Occipital lobe (tissue), 2 donors: ENCODE measurements around the gene LIMA1. TPM values are rescaled to one million over a fixed set of nuclear protein-coding genes. Genes with fewer than 3 reads are reported as not detected.
A peak's percentile ranks its signal among the peaks of the same experiment; 100 is the strongest.
"Not testable (repeated sequence)": the region's sequence is repeated elsewhere in the genome, so short reads cannot be mapped to it uniquely, and the experiment has no call there.

Experiments used
- DNase-seq: peaks from one replicate; lab custom pipeline; 2025; lab: John Stamatoyannopoulos, UW
- total RNA-seq: library from RNA; depleted of rRNA; stranded (reverse); fragments of >200 nt; gene quantifications from one replicate; pipeline ENCODE4 v1.2.3, GENCODE V29; 2014

LIMA1 gene
- 19.7 TPM for total RNA-seq

DNA sequence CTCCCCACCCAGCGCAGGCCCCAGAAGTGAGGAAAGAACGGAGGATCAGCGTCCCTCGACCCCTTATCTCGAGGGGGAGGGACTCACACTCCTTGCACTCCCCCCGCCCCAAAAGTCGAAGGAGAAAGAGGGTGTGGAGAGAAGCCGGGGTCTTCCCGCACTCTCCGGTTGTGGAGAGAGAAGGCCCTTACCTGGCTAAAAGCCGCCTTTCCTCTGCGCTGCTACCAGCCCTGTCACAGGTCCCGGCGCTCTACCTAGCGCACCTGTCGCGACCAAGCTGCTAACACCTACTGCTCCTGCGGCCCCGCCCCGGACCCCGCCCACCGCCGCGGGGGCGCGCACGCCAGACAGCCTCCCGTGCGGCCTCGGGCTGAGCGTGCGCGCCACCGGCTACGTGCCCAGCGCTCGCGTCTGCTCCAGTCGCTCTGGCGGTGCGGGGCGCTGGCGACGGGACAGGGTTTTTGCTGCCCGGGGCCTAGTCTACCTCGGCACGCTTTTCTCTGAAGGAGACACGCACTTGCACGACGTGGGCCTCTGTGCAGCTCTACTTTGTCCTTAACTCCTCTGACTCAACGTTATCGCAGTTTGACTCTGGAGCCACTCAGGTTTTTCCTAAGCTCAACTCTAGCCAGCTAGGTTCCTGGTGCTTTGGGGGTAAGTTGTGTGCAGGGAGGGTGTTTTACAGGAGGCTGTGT is at the start of gene LIMA1:
TSS of gene LIMA1 (minus strand) at position 292 of the 695 bp plus-strand sequence. CDS start 34,769 bp downstream, outside the sequence.
- peak; percentile 78 for DNase-seq

DNA sequence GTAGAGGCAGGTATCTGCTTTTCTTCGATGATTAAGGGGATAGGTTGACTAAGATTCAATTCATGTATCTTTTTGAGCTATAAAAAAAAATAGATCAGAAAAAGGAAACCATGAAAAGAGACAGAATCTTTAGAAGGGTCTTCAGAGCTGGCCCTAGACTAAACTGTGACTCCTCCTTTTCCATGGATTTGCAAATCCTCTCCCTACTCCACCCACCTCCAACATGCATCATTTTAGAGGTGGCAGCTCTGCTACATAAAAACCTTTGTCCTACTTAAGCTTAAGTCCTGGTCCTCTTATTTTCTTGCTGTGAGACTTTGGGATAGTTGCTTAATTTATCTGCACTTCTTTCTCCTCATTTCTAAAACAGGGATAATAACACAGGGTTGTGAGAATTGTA is 48.4 kb upstream of the LIMA1 start:
- no peak for DNase-seq

GRCh38 chr12:50328664-50329063 is 45.3 kb upstream of the LIMA1 start:
- not testable (repeated sequence) for DNase-seq

DNA sequence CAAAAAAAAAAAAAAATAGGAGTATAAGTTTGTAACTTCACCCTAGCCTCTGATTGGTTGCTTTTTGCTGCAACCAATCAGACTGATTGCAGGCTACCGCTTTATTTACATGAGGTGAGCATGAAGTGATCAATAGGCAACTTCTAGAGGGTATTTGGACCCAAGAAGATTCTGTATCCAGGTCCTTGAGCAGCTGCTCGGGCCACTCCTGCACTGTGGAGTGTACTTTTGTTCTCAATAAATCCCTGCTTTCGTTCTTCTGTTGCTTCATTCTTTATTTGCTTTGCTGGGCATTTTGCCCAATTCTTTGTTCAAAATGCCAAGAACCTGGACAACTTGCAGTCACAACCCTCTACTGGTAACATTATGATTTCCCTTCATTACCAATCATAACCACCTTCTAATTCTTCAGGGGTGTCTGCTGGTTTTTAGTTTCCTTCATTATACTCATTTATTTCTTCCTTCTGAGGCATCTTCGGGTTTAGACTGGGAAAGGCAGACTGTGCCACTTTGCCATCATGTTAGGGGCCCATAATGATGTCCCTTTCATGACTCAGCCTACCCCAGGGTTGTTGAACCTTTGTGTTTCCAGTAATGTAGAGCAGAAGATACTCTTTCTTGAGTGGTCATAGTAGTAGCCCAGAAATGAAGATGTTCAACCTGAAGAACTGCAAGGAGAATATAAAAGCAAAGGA is 43.4 kb upstream of the LIMA1 start:
- no peak for DNase-seq

DNA sequence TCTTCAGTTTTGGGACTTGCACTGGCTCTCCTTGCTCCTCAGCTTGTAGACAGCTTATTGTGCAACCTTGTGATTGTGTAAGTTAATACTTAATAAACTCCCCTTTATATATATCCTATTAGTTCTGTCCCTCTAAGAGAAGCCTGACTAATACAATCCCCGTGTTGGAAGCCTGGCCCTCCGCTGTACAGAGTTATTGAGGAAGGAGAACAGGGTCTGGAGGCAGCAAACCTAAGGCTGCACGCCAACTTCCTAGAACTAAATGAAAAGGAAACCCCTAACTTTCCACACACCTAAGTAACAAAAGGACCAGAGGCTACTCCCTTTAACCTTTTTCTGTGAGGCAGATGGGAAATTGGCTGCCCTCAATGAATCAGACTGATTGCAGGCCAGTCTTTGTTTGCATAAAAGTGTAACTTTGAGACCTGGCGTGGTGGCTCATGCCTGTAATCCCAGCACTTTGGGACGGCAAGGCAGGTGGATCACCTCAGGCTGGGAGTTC is 42.6 kb upstream of the LIMA1 start:
- no peak for DNase-seq

DNA sequence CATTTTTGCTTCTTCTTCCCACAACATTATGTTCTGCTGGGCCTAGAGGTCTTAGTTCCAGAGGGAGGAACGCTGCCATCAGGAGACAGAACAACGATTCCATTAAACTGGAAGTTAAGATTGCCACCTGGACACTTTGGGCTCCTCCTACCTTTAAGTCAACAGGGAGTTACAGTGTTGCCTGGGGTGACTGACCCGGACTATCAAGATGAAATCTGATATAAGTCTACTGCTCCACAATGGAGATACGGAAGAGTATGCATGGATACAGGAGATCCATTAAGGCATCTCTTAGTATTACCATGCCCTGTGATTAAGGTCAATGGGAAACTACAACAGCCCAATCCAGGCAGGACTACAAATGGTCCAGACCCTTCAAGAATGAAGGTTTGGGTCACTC is 41.5 kb upstream of the LIMA1 start:
- not testable (repeated sequence) for DNase-seq

GRCh38 chr12:50324077-50324476 is 40.8 kb upstream of the LIMA1 start:
- DNase-seq = not testable (repeated sequence)

- DNase-seq = no peak
These were observed 38.9 kb upstream of the LIMA1 start for GRCh38 chr12:50322206-50322605.

GRCh38 chr12:50317203-50317602 is 33.9 kb upstream of the LIMA1 start:
- DNase-seq = no peak

DNA sequence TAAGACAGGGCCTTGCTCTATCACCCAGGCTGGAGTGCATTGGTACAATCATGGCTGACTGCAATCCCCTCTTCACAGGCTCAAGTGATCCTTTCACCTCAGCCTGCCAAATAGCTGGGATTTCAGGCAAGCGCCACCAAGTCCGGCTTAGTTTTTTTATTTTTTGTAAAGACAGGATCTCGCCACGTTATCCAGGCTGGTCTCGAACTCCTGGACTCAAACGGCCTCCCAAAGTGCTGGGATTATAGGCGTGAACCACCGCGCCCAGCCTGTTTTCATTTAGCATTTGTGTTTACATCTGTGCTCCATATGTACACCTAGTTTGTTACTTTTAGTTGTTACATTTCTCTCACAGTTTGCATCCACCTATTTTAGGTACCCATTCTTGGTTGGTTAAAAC is 32.5 kb upstream of the LIMA1 start:
- DNase-seq = no peak

DNA sequence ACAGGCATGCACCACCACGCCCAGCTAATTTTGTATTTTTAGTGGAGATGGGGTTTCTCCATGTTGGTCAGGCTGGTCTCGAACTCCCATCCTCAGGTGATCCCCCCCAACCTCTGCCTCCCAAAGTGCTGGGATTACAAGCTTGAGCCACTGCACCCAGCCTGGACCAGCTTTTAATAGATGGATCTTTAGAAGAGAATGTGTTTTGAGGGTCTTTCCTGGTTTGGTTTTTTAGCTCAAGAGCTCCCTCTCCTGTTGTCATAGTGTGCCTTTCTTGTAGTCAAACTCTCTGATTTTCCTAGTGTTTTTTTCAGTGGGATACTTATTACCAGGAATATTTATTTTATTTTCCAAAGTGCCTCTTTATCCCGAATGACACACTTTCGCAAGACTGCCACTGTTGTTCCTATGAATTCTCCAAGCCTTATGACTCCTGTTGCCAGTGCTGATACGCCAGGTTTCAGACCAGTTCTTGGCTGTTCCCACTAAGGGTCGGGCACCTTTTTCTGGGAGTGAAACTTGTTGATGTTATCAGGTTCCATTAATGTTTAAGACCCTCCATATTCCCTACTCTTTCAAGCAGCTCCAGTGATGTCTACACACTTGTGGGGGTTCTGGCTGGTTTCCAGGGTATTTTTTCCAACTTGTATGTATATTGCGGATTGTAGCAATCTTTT is 31.5 kb upstream of the LIMA1 start:
- no peak for DNase-seq

DNA sequence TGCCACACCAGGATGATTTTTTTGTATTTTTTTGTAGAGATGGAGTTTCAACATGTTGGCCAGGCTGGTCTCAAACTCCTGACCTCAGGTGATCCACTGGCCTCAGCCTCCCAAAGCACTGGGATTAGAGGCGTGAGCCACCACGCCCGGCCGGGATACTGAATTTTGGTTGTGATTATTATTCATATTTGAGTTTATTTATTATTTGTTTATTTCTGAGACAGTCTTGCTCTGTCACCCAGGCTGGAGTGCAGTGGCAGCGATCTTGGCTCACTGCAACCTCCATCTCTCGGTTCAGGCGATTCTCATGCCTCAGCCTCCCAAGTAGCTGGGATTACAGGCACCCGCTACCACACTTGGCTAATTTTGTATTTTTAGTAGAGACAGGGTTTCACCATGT is 30.7 kb upstream of the LIMA1 start:
- not testable (repeated sequence) for DNase-seq

DNA sequence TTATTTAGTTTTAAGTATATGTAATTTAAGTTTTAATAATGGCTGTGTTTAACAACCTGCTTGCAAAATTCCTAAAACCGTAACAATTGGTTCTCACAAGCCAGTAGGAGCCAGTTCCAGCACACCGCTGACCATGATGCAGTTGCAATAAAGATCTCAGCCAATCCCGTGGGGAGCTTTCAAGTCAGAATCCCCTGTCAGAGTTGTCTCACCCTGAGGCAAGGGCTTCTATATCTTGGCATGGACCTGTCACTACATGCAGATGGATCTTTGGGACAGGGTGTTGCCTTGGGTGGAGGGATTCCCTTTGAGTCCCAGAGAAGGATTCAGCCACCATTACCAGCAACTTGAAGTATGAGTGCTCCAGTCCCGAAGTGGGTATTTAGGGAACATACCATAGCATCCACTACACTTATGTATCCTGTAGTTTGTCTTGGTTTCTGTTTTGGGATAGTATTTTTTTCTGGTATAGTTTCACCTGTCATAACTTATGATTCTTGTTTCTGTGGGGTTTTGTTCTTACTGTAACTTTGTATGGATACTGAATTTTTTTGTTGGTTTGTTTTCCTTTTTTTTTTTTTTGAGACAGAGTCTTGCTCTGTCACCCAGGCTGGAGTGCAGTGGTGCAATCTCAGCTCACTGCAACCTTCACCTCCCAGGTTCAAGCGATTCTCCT is 30.1 kb upstream of the LIMA1 start:
- no peak for DNase-seq

DNA sequence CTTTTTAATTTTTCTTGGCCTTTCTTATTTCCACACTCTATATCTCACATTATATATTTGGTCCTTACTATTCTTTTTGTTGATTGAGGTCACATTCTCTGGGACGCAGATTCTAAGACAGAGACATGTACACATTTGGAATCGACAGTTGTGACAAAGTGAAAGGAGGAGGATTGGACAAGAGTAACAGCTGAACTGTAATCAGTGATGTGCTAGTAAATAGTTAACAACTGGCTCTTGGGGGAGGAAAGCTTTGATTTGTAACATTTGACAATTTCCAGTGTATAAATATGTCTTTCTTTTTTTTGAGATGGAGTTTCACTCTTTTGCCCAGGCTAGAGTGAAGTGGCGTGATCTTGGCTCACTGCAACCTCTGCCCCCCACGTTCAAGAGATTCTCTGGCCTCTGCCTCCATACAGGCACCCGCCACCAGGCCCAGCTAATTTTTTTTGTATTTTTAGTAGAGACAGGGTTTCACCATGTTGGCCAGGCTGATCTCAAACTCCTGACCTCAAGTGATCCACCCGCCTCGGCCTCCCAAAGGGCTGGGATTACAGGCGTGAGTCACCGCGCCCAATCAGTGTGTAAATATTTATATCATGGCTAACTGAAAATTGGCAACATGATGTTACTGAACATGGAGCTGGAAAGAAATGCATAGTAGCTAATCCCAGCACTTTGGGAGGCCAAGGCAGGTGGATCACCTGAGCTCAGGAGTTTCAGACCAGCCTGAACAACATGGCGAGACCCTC is 28.7 kb upstream of the LIMA1 start:
- not testable (repeated sequence) for DNase-seq

DNA sequence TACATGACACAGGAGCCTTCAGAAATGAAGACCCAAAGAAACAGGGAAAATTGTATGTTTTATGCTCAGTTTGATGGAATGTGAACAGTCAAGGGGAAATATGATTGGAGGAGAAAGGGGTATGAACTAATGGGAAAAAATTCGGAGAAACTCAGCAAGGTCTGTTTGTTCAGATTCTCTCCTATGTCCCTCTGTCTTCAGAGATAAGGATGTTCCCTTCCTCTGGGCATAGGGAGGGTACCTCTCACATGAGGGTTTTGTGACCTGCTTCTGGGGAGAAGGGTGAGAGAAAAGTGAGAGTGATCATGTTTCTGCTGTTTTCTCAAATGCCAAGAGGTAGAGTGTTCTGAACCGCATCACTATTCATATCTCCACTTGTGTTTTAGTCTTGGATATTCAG is 26.6 kb upstream of the LIMA1 start:
- no peak for DNase-seq

- no peak for DNase-seq
These were observed 19.4 kb upstream of the LIMA1 start for GRCh38 chr12:50302686-50303085.

DNA sequence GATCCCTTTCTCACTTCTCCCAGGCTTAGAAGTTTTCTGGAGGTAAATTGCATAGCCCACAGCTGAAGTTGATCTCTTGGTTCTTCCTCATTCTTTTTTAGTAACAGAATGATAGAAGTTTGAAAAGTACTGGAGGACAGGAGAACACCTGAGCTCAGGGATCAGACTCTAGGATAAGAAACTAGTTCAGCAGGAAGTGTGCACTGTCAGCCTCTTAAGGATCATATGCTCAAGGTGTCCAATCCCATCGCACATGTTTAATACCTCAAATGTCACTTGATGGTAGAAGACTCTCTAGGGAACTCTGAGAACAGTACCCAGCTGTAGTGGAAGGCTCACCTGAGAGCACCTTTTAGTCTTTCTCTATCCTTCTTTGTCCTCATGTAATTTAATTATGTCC is 14.7 kb upstream of the LIMA1 start:
- no peak for DNase-seq

DNA sequence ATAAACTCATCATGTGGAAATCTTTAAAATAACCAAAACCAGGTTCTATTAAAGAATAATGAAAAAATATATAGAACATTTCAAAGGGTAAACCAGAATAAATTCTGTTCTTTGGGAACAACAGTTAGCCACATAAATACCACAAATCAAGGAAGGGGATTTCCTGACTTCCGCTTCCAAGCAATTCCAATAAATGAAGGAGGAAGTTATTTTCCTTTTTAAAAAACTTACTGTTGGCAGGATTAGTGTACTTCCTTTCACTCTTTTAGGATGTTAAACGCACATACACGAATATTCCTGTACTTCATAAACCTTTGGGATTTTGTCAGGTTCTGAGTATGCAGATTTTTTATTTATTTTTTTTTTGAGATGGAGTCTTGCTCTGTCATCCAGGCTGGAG is 13.7 kb upstream of the LIMA1 start:
- no peak for DNase-seq

DNA sequence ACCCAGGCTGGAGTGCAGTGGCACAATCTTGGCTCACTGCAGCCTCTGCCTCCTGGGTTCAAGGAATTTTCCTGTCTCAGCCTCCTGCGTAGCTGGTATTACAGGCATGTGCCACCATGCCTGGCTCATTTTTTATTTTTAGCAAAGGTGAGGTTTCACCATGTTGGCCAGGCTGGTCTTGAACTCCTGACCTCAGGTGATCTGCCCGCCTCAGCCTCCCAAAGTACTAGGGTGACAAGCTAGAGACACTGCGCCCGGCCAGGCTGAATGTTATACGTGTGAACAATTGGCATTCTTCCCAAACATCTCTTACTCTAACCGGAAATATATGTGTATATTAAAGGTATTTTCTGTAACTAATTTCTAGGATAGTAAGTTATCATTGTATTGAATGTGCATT is 13.2 kb upstream of the LIMA1 start:
- DNase-seq = no peak

- no peak for DNase-seq
These were observed 8.1 kb upstream of the LIMA1 start for GRCh38 chr12:50291377-50291776.

DNA sequence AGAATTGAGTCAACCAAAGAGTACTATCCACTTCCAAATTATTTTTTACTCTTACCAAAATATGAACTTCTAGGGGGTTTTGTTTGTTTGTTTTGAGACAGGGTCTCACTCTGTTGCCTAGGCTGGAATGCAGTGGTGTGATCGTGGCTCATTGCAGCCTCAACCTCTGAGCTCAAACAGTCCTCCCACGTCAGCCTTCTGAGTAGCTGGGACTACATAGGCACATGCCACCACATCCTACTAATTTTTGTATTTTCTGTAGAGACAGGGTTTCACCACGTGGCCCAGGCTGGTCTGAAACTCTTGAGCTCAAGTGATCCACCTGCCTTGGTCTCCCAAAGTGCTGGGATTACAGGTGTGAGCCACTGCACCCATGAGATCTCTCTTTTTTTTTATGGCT is 7.4 kb upstream of the LIMA1 start:
- DNase-seq = not testable (repeated sequence)
